GOT3 (cell line): ENCODE results near the gene MARCHF10.
"Not testable (repeated sequence)": the region's sequence is repeated elsewhere in the genome, so short reads cannot be mapped to it uniquely, and the experiment has no call there.

ENCODE experiments used
- DNase-seq: peaks from one replicate; lab custom pipeline; 2025; ENCODE audit warnings: mixed read lengths; lab: John Stamatoyannopoulos, UW

MARCHF10 gene

GRCh38 chr17:62716834-62717588 is 91.1 kb downstream of the MARCHF10 start:
- no peak for DNase-seq

GRCh38 chr17:62715882-62716390 is 92.2 kb downstream of the MARCHF10 start:
- DNase-seq, result no peak

- no peak for DNase-seq
Measured at GRCh38 chr17:62714016-62714777, 93.9 kb downstream of the MARCHF10 start.

GRCh38 chr17:62713086-62713881 is 94.8 kb downstream of the MARCHF10 start:
- DNase-seq, result no peak

- DNase-seq, result no peak
Measured at GRCh38 chr17:62712171-62712581, 95.9 kb downstream of the MARCHF10 start.

- no peak for DNase-seq
Measured at GRCh38 chr17:62708587-62708986, 99.5 kb downstream of the MARCHF10 start.

- DNase-seq, result no peak
Measured at GRCh38 chr17:62707425-62707739, 100.7 kb downstream of the MARCHF10 start.

GRCh38 chr17:62706598-62707424 is 101.3 kb downstream of the MARCHF10 start:
- DNase-seq, result no peak

- DNase-seq, result no peak
Measured at GRCh38 chr17:62705778-62706597, 102.1 kb downstream of the MARCHF10 start.

GRCh38 chr17:62705156-62705777 is 102.8 kb downstream of the MARCHF10 start:
- DNase-seq, result no peak

GRCh38 chr17:62704381-62704971 is 103.6 kb downstream of the MARCHF10 start:
- DNase-seq, result no peak

- DNase-seq, result peak; percentile 17
Measured at GRCh38 chr17:62703776-62704380, 104.2 kb downstream of the MARCHF10 start.

GRCh38 chr17:62703261-62703775 is 104.8 kb downstream of the MARCHF10 start:
- peak; percentile 17 for DNase-seq

GRCh38 chr17:62702746-62703260 is 105.3 kb downstream of the MARCHF10 start:
- DNase-seq, result no peak

GRCh38 chr17:62701706-62702085 is 106.4 kb downstream of the MARCHF10 start:
- DNase-seq, result no peak

GRCh38 chr17:62700964-62701705 is 107.0 kb downstream of the MARCHF10 start:
- DNase-seq, result no peak

GRCh38 chr17:62698459-62698858 is 109.7 kb downstream of the MARCHF10 start:
- DNase-seq, result not testable (repeated sequence)
